ENCODE results near the gene VILL.

DNA sequence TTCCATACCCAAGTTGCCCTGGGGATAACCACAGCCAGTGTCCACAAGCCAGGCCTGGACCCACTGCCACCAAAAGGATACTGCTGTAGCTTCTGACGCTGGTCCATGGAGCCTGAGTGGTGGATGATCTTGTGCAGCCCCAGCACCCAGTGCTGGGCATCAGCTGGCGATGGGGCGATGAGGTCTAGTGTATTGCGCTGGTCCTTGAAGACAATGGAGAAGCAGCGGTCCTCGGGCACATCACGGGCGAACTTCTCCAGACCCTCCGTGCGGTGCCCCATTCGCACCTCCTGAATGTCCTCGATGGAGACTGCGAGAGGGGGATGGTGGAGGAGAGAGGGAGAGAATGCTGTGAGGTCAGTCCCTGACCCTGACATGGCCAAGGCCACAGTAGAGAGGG lies 25.8 kb downstream of the VILL start:
- no peak for TF ChIP-seq POLR2A (IDR thresholded peaks at IDR 0.05)
- TF ChIP-seq, protein P1, sequence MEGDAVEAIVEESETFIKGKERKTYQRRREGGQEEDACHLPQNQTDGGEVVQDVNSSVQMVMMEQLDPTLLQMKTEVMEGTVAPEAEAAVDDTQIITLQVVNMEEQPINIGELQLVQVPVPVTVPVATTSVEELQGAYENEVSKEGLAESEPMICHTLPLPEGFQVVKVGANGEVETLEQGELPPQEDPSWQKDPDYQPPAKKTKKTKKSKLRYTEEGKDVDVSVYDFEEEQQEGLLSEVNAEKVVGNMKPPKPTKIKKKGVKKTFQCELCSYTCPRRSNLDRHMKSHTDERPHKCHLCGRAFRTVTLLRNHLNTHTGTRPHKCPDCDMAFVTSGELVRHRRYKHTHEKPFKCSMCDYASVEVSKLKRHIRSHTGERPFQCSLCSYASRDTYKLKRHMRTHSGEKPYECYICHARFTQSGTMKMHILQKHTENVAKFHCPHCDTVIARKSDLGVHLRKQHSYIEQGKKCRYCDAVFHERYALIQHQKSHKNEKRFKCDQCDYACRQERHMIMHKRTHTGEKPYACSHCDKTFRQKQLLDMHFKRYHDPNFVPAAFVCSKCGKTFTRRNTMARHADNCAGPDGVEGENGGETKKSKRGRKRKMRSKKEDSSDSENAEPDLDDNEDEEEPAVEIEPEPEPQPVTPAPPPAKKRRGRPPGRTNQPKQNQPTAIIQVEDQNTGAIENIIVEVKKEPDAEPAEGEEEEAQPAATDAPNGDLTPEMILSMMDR (IDR thresholded peaks at IDR 0.05): no peak
